GM21723 (cell line): ENCODE measurements around the gene HMCN2.

Source experiments
- ATAC-seq: cut with Tn5 transposase; IDR thresholded peaks from one replicate; pipeline ENCODE4 v1.9.1; 2021; ENCODE audit warnings: mild to moderate bottlenecking, moderate library complexity; ENCODE audit not compliant: unreplicated experiment

Gene HMCN2

GRCh38 chr9:130478736-130479575 lies 213.4 kb downstream of the HMCN2 start:
- no peak for ATAC-seq

GRCh38 chr9:130479587-130479986 lies 214.0 kb downstream of the HMCN2 start:
- ATAC-seq: no peak

- no peak for ATAC-seq
Observed at GRCh38 chr9:130480673-130481072, 215.1 kb downstream of the HMCN2 start.

GRCh38 chr9:130482463-130482862 lies 216.9 kb downstream of the HMCN2 start:
- no peak for ATAC-seq

- no peak for ATAC-seq
Observed at GRCh38 chr9:130483371-130483971, 217.9 kb downstream of the HMCN2 start.
